IMR-90 (cell line): ENCODE results near the gene ZNF133. TPM values are rescaled to one million over a fixed set of nuclear protein-coding genes. Genes with fewer than 3 reads are reported as not detected.

Experiments used
- ATAC-seq: fragments of 200-7000 bp; cut with Tn5 transposase; 2 replicates; pipeline ENCODE4 v1.9.1; 2020; ENCODE audit warnings: low read depth, mild to moderate bottlenecking, moderate library complexity
- BruUV-seq: library from RNA; stranded (reverse); fragments of 400-500 nt; replicated peaks from 2 replicates; lab custom pipeline; 2021; lab: Mats Ljungman, UMichigan
- CTCF ChIA-PET: fragments of 300-600 bp; formaldehyde crosslinking; extraction: SDS; loops from one replicate; lab custom pipeline; 2021; ENCODE audit warnings: antibody characterized with exemption; lab: Yijun Ruan, JAX
- POLR2A ChIA-PET: fragments of 300-600 bp; sonication (Branson Sonifier 250); formaldehyde crosslinking; loops from one replicate; lab custom pipeline; 2022; ENCODE audit warnings: antibody characterized with exemption; ENCODE audit not compliant: unreplicated experiment; lab: Charles Lee
- DNase-seq: peaks from one replicate; pipeline ENCODE4 v3.0.0; 2013
- H2AFZ ChIP-seq: replicated peaks from 2 replicates; pipeline ENCODE3; 2013; ENCODE audit warnings: low read length, mild to moderate bottlenecking; ENCODE audit not compliant: poor library complexity
- H2AK5ac ChIP-seq: 2 replicates; pipeline ENCODE4 v1.6.1; 2013; ENCODE audit warnings: low read depth, low read length, inconsistent platforms
- H2AK9ac ChIP-seq: replicated peaks from 2 replicates; pipeline ENCODE3; 2013; ENCODE audit warnings: mild to moderate bottlenecking, low read depth, low read length, moderate library complexity; ENCODE audit not compliant: poor library complexity
- H2BK120ac ChIP-seq: 2 replicates; pipeline ENCODE4 v1.6.1; 2013; ENCODE audit warnings: low read depth, low read length, inconsistent platforms
- H2BK15ac ChIP-seq: 3 replicates; pipeline ENCODE4 v1.6.1; 2013; ENCODE audit warnings: low read depth, low read length, inconsistent platforms
- H2BK20ac ChIP-seq: 2 replicates; pipeline ENCODE4 v1.6.1; 2013; ENCODE audit warnings: low read depth, mild to moderate bottlenecking, inconsistent platforms, low read length, moderate library complexity
- H2BK5ac ChIP-seq: 2 replicates; pipeline ENCODE4 v1.6.1; 2013; ENCODE audit warnings: mild to moderate bottlenecking, low read depth, low read length, inconsistent platforms; ENCODE audit not compliant: poor library complexity, severe bottlenecking
- H3K14ac ChIP-seq: replicated peaks from 2 replicates; pipeline ENCODE4 v1.6.1; 2013; ENCODE audit warnings: low read depth, low read length, inconsistent platforms
- H3K18ac ChIP-seq: 2 replicates; pipeline ENCODE4 v1.6.1; 2013; ENCODE audit warnings: low read depth, low read length, control low read depth
- H3K23ac ChIP-seq: 2 replicates; pipeline ENCODE4 v1.6.1; 2013; ENCODE audit warnings: low read depth, low read length, inconsistent platforms
- H3K27ac ChIP-seq: 2 replicates; pipeline ENCODE4 v1.5.1; 2013; ENCODE audit warnings: mild to moderate bottlenecking, control low read depth, low read length; ENCODE audit not compliant: insufficient read depth
- H3K27me3 ChIP-seq: 2 replicates; pipeline ENCODE4 v1.6.1; 2013; ENCODE audit warnings: low read length; ENCODE audit not compliant: control insufficient read depth, insufficient read depth
- H3K36me3 ChIP-seq: 2 replicates; pipeline ENCODE4 v1.6.1; 2013; ENCODE audit warnings: low read length, mixed read lengths; ENCODE audit not compliant: control insufficient read depth, insufficient read depth
- H3K4ac ChIP-seq: 2 replicates; pipeline ENCODE4 v1.6.1; 2013; ENCODE audit warnings: low read depth, low read length, inconsistent platforms
- H3K4me1 ChIP-seq: 2 replicates; pipeline ENCODE4 v1.6.1; 2013; ENCODE audit warnings: low read length, mixed read lengths; ENCODE audit not compliant: control insufficient read depth, insufficient read depth
- H3K4me2 ChIP-seq: 2 replicates; pipeline ENCODE4 v1.6.1; 2013; ENCODE audit warnings: low read depth, mild to moderate bottlenecking, control low read depth, low read length, moderate library complexity
- H3K4me3 ChIP-seq: 2 replicates; pipeline ENCODE4 v1.5.1; 2013; ENCODE audit warnings: low read depth, mild to moderate bottlenecking, control low read depth, low read length, moderate library complexity; ENCODE audit not compliant: insufficient read depth
- H3K56ac ChIP-seq: 2 replicates; pipeline ENCODE4 v1.6.1; 2013; ENCODE audit warnings: low read length, inconsistent platforms; ENCODE audit not compliant: insufficient read depth; ENCODE audit errors: extremely low read depth
- H3K79me1 ChIP-seq, 2 experiments: 2 replicates each; pipeline ENCODE4 v1.6.1; 2013; ENCODE audit warnings: low read length in 2 of 2, inconsistent platforms in 1 of 2, low read depth in 1 of 2
- H3K9ac ChIP-seq: 2 replicates; pipeline ENCODE4 v1.6.1; 2013; ENCODE audit warnings: low read depth, low read length, control low read depth
- H3K9me1 ChIP-seq: 2 replicates; pipeline ENCODE4 v1.6.1; 2013; ENCODE audit warnings: low read length, inconsistent platforms; ENCODE audit not compliant: insufficient read depth
- H3K9me3 ChIP-seq: 2 replicates; pipeline ENCODE4 v1.6.1; 2013; ENCODE audit warnings: low read length; ENCODE audit not compliant: control insufficient read depth, insufficient read depth
- H4K20me1 ChIP-seq: 2 replicates; pipeline ENCODE4 v1.6.1; 2013; ENCODE audit warnings: low read length, inconsistent platforms; ENCODE audit not compliant: insufficient read depth
- H4K5ac ChIP-seq: 2 replicates; pipeline ENCODE4 v1.6.1; 2013; ENCODE audit warnings: mild to moderate bottlenecking, low read depth, low read length, control low read depth
- H4K8ac ChIP-seq, 2 experiments: 2 replicates each; pipeline ENCODE4 v1.6.1; 2013; ENCODE audit warnings: low read depth in 2 of 2, low read length in 2 of 2, control low read depth in 1 of 2, inconsistent platforms in 1 of 2
- H4K91ac ChIP-seq: 2 replicates; pipeline ENCODE4 v1.6.1; 2013; ENCODE audit warnings: low read depth, low read length, inconsistent platforms; ENCODE audit not compliant: insufficient read depth
- CEBPB ChIP-seq: IDR thresholded peaks from 2 replicates; pipeline ENCODE4 v1.6.1; 2012; ENCODE audit warnings: low read depth, low read length, improper control_type of control experiment
- CHD1 ChIP-seq: IDR thresholded peaks from 2 replicates; pipeline ENCODE4 v1.6.1; 2012; ENCODE audit warnings: low read depth, low read length, improper control_type of control experiment
- MAFK ChIP-seq: IDR thresholded peaks from 2 replicates; pipeline ENCODE4 v1.6.1; 2012; ENCODE audit warnings: low read depth, low read length, improper control_type of control experiment
- MAZ ChIP-seq: IDR thresholded peaks from 2 replicates; pipeline ENCODE4 v1.6.1; 2012; ENCODE audit warnings: low read depth, mild to moderate bottlenecking, low read length, improper control_type of control experiment, moderate library complexity, borderline replicate concordance
- MXI1 ChIP-seq: IDR thresholded peaks from 2 replicates; pipeline ENCODE4 v1.6.1; 2012; ENCODE audit warnings: low read depth, mild to moderate bottlenecking, low read length, moderate library complexity, borderline replicate concordance
- POLR2A ChIP-seq: IDR thresholded peaks from 2 replicates; pipeline ENCODE4 v1.6.1; 2012; ENCODE audit warnings: mild to moderate bottlenecking, low read depth, low read length
- RAD21 ChIP-seq: IDR thresholded peaks from 2 replicates; pipeline ENCODE4 v1.6.1; 2012; ENCODE audit warnings: low read length, improper control_type of control experiment
- RCOR1 ChIP-seq: IDR thresholded peaks from 2 replicates; pipeline ENCODE4 v1.6.1; 2012; ENCODE audit warnings: mild to moderate bottlenecking, low read length, improper control_type of control experiment; ENCODE audit not compliant: insufficient replicate concordance
- RFX5 ChIP-seq: IDR thresholded peaks from 2 replicates; pipeline ENCODE4 v1.8.0; 2012; ENCODE audit warnings: low read depth, mild to moderate bottlenecking, low read length, moderate library complexity
- WGBS, 2 experiments: methylation state at CpG; one replicate each; pipeline versions ENCODE4 v1.1.5 to v1.1.7; 2013; ENCODE audit warnings: missing lambda C conversion rate in 2 of 2; ENCODE audit not compliant: insufficient read length in 1 of 2; ENCODE audit errors: extremely low coverage in 2 of 2; 5-methylcytosine and 5-hydroxymethylcytosine counted together
- dilution Hi-C: fragments of 300-500 bp; cut with HindIII; formaldehyde crosslinking; loops from one replicate; pipeline ENCODE4 v1.14.3; 2018; ENCODE audit warnings: low sequenced_read_pairs; ENCODE audit not compliant: unreplicated experiment
- in situ Hi-C: fragments of 300-500 bp; cut with MboI; formaldehyde crosslinking; loops from 3 replicates; pipeline ENCODE4 v1.14.3; 2019; ENCODE audit warnings: low sequenced_read_pairs, inconsistent platforms, mixed read lengths
- intact Hi-C: fragments of 100-400 bp; cut with micrococcal nuclease; formaldehyde crosslinking; loops from 2 replicates; pipeline ENCODE4 v1.10.0; 2022
- polyA plus RNA-seq, 3 experiments: library from polyadenylated mRNA; depleted of rRNA; stranded (reverse); fragments of >200 nt; gene quantifications; 2 replicates each; pipeline ENCODE4 v1.2.3, GENCODE V29; 2012; ENCODE audit warnings: low replicate concordance in 1 of 3
- total RNA-seq: library from RNA; depleted of rRNA; stranded (reverse); fragments of >200 nt; gene quantifications from 2 replicates; pipeline ENCODE4 v1.2.3, GENCODE V29; 2012
- TF ChIP-seq, protein P1 (sequence below): fragments of 150-350 bp; IDR thresholded peaks from 2 replicates; pipeline ENCODE4 v1.6.1; 2017; ENCODE audit warnings: mild to moderate bottlenecking, antibody characterized with exemption, low read length, low read depth

Gene ZNF133
- total and polyA plus RNA-seq, 2 of the 4 experiments (the other 2 are of a cell fraction): 18.3 to 33.5 TPM

DNA sequence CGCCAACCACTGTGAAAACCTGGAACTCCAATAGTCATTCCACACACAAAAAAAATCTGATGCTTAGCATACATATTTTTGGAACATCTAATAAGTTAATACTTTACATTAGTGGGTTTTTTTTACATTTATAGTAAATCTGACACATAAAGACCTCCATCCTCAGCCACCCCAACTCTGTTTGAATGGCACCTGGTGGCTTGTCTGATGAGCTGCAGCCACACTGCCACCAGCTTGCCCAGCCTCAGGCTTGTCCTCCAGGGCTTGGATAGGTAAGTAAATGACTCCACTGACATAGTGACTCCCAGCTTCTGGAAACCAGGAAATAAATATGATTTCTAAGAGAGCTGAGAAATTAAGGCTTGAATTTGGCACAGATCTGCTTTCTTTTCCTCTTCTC, 71.5 kb downstream of the ZNF133 start:
- Histone ChIP-seq H3K4me1 (no peaks in the 10 kb centered on the region), H2AK9ac (no peak overlapping the region), H3K23ac (no peak overlapping the region), H3K79me1 (no peaks in the 10 kb centered on the region), H3K18ac (no peak overlapping the region), H3K27ac (no peak overlapping the region), H4K5ac (no peak overlapping the region), H3K9me1 (no peaks in the 10 kb centered on the region), H2AK5ac (no peak overlapping the region), H3K56ac (no peak overlapping the region), H4K91ac (no peak overlapping the region), H2BK20ac (no peak overlapping the region), H3K36me3 (no peaks in the 10 kb centered on the region), H3K27me3 (no peaks in the 10 kb centered on the region; the same call in 1 of the 2 replicates), H2AFZ (no peak overlapping the region), H3K9me3 (no peaks in the 10 kb centered on the region), H2BK120ac (no peak overlapping the region), H2BK5ac (no peak overlapping the region), H4K20me1 (no peaks in the 10 kb centered on the region), H3K9ac (no peak overlapping the region), H4K8ac (no peak overlapping the region), H3K4me2 (no peak overlapping the region), H2BK15ac (no peak overlapping the region), H3K14ac (no peak overlapping the region), H3K4me3 (no peak overlapping the region), H3K4ac (no peak overlapping the region)
- intact Hi-C loops (no loop called here), dilution Hi-C loops (no loop called here), in situ Hi-C loops (no loop called here)
- BruUV-seq: no TSS peak
- CTCF ChIA-PET: no interaction called here
- ATAC-seq (no peak), DNase-seq (no peak)
- WGBS, 2 experiments: no CpG with 5 or more reads among the region's 1 CpG
- no peak for TF ChIP-seq RCOR1
- TF ChIP-seq, protein P1, sequence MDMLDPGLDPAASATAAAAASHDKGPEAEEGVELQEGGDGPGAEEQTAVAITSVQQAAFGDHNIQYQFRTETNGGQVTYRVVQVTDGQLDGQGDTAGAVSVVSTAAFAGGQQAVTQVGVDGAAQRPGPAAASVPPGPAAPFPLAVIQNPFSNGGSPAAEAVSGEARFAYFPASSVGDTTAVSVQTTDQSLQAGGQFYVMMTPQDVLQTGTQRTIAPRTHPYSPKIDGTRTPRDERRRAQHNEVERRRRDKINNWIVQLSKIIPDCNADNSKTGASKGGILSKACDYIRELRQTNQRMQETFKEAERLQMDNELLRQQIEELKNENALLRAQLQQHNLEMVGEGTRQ: no peak
- TF ChIP-seq MAZ: no peak
- TF ChIP-seq MXI1: no peak
- no peak for TF ChIP-seq CEBPB
- TF ChIP-seq RAD21: no peak
- TF ChIP-seq MAFK: no peak
- no peak for TF ChIP-seq CHD1
- no peak for TF ChIP-seq POLR2A
- no peak for TF ChIP-seq RFX5
- POLR2A ChIA-PET: no interaction called here
